GM19438 (cell line): Measurements from ENCODE around the gene THAP5.
"Not testable (repeated sequence)": the region's sequence is repeated elsewhere in the genome, so short reads cannot be mapped to it uniquely, and the experiment has no call there.

ENCODE experiments used
- ATAC-seq: cut with Tn5 transposase; IDR thresholded peaks from one replicate; pipeline ENCODE4 v1.9.1; 2021; ENCODE audit warnings: low read depth; ENCODE audit not compliant: unreplicated experiment

The THAP5 gene

GRCh38 chr7:108585843-108586242 is 16.3 kb upstream of the THAP5 start:
- no peak for ATAC-seq

GRCh38 chr7:108584211-108584610 is 14.7 kb upstream of the THAP5 start:
- no peak for ATAC-seq

- ATAC-seq, result no peak
Measured at GRCh38 chr7:108581655-108582491, 12.4 kb upstream of the THAP5 start.

- ATAC-seq, result no peak
Measured at GRCh38 chr7:108580298-108580697, 10.8 kb upstream of the THAP5 start.

GRCh38 chr7:108578937-108579336 is 9.4 kb upstream of the THAP5 start:
- ATAC-seq, result no peak

GRCh38 chr7:108576116-108576515 is 6.6 kb upstream of the THAP5 start:
- no peak for ATAC-seq

- ATAC-seq, result no peak
Measured at GRCh38 chr7:108575156-108575555, 5.7 kb upstream of the THAP5 start.

GRCh38 chr7:108572480-108572879 is 3.0 kb upstream of the THAP5 start:
- ATAC-seq, result no peak

GRCh38 chr7:108570146-108570755 is 745 bp upstream of the THAP5 start:
- peak; percentile 40 for ATAC-seq

GRCh38 chr7:108568801-108569380 is 615 bp downstream of the THAP5 start:
- ATAC-seq, result no peak

- ATAC-seq, result no peak
Measured at GRCh38 chr7:108565987-108566386, 3.5 kb downstream of the THAP5 start.

- ATAC-seq, result no peak
Measured at GRCh38 chr7:108561047-108561619, 8.4 kb downstream of the THAP5 start.

GRCh38 chr7:108559253-108559652 is 10.3 kb downstream of the THAP5 start:
- no peak for ATAC-seq

GRCh38 chr7:108557617-108558016 is 11.9 kb downstream of the THAP5 start:
- ATAC-seq, result no peak

GRCh38 chr7:108557191-108557590 is 12.3 kb downstream of the THAP5 start:
- no peak for ATAC-seq

GRCh38 chr7:108556665-108557064 is 12.8 kb downstream of the THAP5 start:
- not testable (repeated sequence) for ATAC-seq

- not testable (repeated sequence) for ATAC-seq
Measured at GRCh38 chr7:108548141-108548896, 21.2 kb downstream of the THAP5 start.

- ATAC-seq, result no peak
Measured at GRCh38 chr7:108541478-108541877, 28.0 kb downstream of the THAP5 start.

- ATAC-seq, result not testable (repeated sequence)
Measured at GRCh38 chr7:108538685-108539084, 30.8 kb downstream of the THAP5 start.

GRCh38 chr7:108538236-108538635 is 31.3 kb downstream of the THAP5 start:
- ATAC-seq, result not testable (repeated sequence)

- ATAC-seq, result no peak
Measured at GRCh38 chr7:108537229-108537628, 32.3 kb downstream of the THAP5 start.
